CD14-positive monocyte (primary cell): Measurements from ENCODE around the gene CEBPZOS. TPM values are rescaled to one million over a fixed set of nuclear protein-coding genes. Genes with fewer than 3 reads are reported as not detected.

Source experiments
- DNase-seq, 3 donors: peaks; one replicate each; pipeline ENCODE4 v3.0.0-alpha.2; 2011 to 2022
- H2AFZ ChIP-seq: 2 replicates; pipeline ENCODE4 v1.6.0; 2012; ENCODE audit warnings: mild to moderate bottlenecking, low read depth, low read length, inconsistent platforms; ENCODE audit not compliant: insufficient read depth, poor library complexity, severe bottlenecking
- H3K27ac ChIP-seq, 2 donors: 1 replicate in 1 of 2; 2 replicates in 1 of 2; pipeline ENCODE4 v1.5.1; 2012 to 2013; ENCODE audit warnings: low read length in 2 of 2, control low read depth in 1 of 2, inconsistent platforms in 1 of 2, low read depth in 1 of 2, mild to moderate bottlenecking in 1 of 2
- H3K27me3 ChIP-seq, 2 donors: one replicate each; pipeline versions ENCODE4 v1.6.0 to v1.6.1; 2011 to 2013; ENCODE audit warnings: low read length in 2 of 2; ENCODE audit not compliant: control insufficient read depth in 2 of 2, insufficient read depth in 2 of 2
- H3K36me3 ChIP-seq, 2 donors: replicated peaks in 1 of 2; 1 replicate in 1 of 2; 2 replicates in 1 of 2; pipeline versions ENCODE4 v1.5.1 to v1.6.1; 2012 to 2013; ENCODE audit warnings: low read length in 2 of 2, control low read depth in 1 of 2, inconsistent platforms in 1 of 2, mild to moderate bottlenecking in 1 of 2; ENCODE audit not compliant: insufficient read depth in 2 of 2, control insufficient read depth in 1 of 2
- H3K4me1 ChIP-seq, 2 donors: 1 replicate in 1 of 2; 2 replicates in 1 of 2; pipeline versions ENCODE4 v1.5.1 to v1.6.1; 2012 to 2013; ENCODE audit warnings: low read length in 2 of 2, control low read depth in 1 of 2, inconsistent platforms in 1 of 2, mild to moderate bottlenecking in 1 of 2, moderate library complexity in 1 of 2; ENCODE audit not compliant: insufficient read depth in 2 of 2, control insufficient read depth in 1 of 2
- H3K4me2 ChIP-seq: replicated peaks from 2 replicates; pipeline ENCODE3; 2012; ENCODE audit warnings: low read length, moderate library complexity, mild to moderate bottlenecking; ENCODE audit not compliant: poor library complexity, severe bottlenecking; ENCODE audit errors: extremely low read depth
- H3K4me3 ChIP-seq, 3 experiments: fragments of 200-600 bp in 1 of 3; sonication (generic) in 1 of 3; replicated peaks in 1 of 3; 1 replicate in 2 of 3; 2 replicates in 1 of 3; pipeline ENCODE4 v1.5.1; 2011 to 2013; ENCODE audit warnings: low read length in 3 of 3, mild to moderate bottlenecking in 3 of 3, control low read depth in 2 of 3, low read depth in 2 of 3, inconsistent platforms in 1 of 3, moderate library complexity in 1 of 3
- H3K79me2 ChIP-seq: 2 replicates; pipeline ENCODE4 v1.6.0; 2012; ENCODE audit warnings: mild to moderate bottlenecking, control low read depth, inconsistent platforms, low read length, moderate library complexity; ENCODE audit not compliant: insufficient read depth
- H3K9ac ChIP-seq: 2 replicates; pipeline ENCODE4 v1.6.0; 2017; ENCODE audit warnings: low read length, mild to moderate bottlenecking; ENCODE audit not compliant: insufficient read depth, poor library complexity, severe bottlenecking
- H3K9me3 ChIP-seq, 2 donors: replicated peaks in 1 of 2; 1 replicate in 1 of 2; 2 replicates in 1 of 2; pipeline versions ENCODE4 v1.5.1 to v1.6.1; 2012 to 2013; ENCODE audit warnings: low read length in 2 of 2, control low read depth in 1 of 2; ENCODE audit not compliant: control insufficient read depth in 1 of 2, insufficient read depth in 1 of 2
- H4K20me1 ChIP-seq: 2 replicates; pipeline ENCODE4 v1.6.0; 2012; ENCODE audit warnings: mild to moderate bottlenecking, low read length, control low read depth, moderate library complexity; ENCODE audit not compliant: insufficient read depth
- H3K27ac Mint-ChIP-seq, 7 donors: one replicate each; pipeline ENCODE4 v1.8.0; 2020; ENCODE audit warnings: mild to moderate bottlenecking in 7 of 7, mixed read lengths in 7 of 7, moderate library complexity in 6 of 7, inconsistent platforms in 2 of 7
- H3K27me3 Mint-ChIP-seq, 3 donors: one replicate each; pipeline ENCODE4 v1.8.0; 2021 to 2022; ENCODE audit warnings: low read depth in 3 of 3, mild to moderate bottlenecking in 3 of 3, mixed read lengths in 3 of 3, moderate library complexity in 3 of 3, inconsistent platforms in 1 of 3
- H3K36me3 Mint-ChIP-seq, 2 donors: one replicate each; pipeline ENCODE4 v1.8.0; 2020; ENCODE audit warnings: mixed read lengths in 2 of 2, inconsistent platforms in 1 of 2, mild to moderate bottlenecking in 1 of 2
- H3K4me1 Mint-ChIP-seq: one replicate; pipeline ENCODE4 v1.8.0; 2020; ENCODE audit warnings: mild to moderate bottlenecking, mixed read lengths
- H3K4me3 Mint-ChIP-seq, 2 donors: one replicate each; pipeline ENCODE4 v1.8.0; 2020; ENCODE audit warnings: mild to moderate bottlenecking in 2 of 2, mixed read lengths in 2 of 2, moderate library complexity in 1 of 2
- H3K9me3 Mint-ChIP-seq, 7 donors: one replicate each; pipeline ENCODE4 v1.8.0; 2020 to 2022; ENCODE audit warnings: mixed read lengths in 7 of 7, mild to moderate bottlenecking in 6 of 7, moderate library complexity in 6 of 7, inconsistent platforms in 2 of 7
- CTCF ChIP-seq: fragments of 200-600 bp; IDR thresholded peaks from one replicate; pipeline ENCODE4 v1.8.0; 2022; ENCODE audit warnings: antibody characterized with exemption, mild to moderate bottlenecking
- WGBS: methylation state at CpG from one replicate; pipeline ENCODE4 v1.1.5; 2013; ENCODE audit warnings: missing lambda C conversion rate; ENCODE audit not compliant: insufficient coverage; 5-methylcytosine and 5-hydroxymethylcytosine counted together
- intact Hi-C, 2 donors: fragments of 100-400 bp; cut with micrococcal nuclease; formaldehyde crosslinking; loops; one replicate each; pipeline versions ENCODE4 v1.15.0 to v1.15.1; 2023
- polyA plus RNA-seq, 3 donors: library from polyadenylated mRNA; depleted of rRNA in 1 of 3; unstranded in 2 of 3; stranded (reverse) in 1 of 3; fragments of 300-500 nt in 2 of 3; fragments of >200 nt in 1 of 3; fragmentation: Illumina TruSeq in 2 of 3; gene quantifications; 1 replicate in 2 of 3; 2 replicates in 1 of 3; pipeline ENCODE4 v1.2.3, GENCODE V29; 2012 to 2021

The CEBPZOS gene
- polyA plus RNA-seq, 3 donors, result 12.6 to 19.3 (median 18.2) TPM

GRCh38 chr2:37167636-37168180 is 28.6 kb upstream of the CEBPZOS start:
- H3K36me3 Mint-ChIP-seq, result peaks cover 0 to 4% of the 10 kb centered on the region in 2 donors
- no peaks in the 10 kb centered on the region for H4K20me1 ChIP-seq
- no peak overlapping the region for H3K4me3 Mint-ChIP-seq
- H3K9me3 ChIP-seq, result peaks cover 14 to 20% of the 10 kb centered on the region in 2 donors
- H3K27ac Mint-ChIP-seq, result no peak overlapping the region
- H3K4me1 ChIP-seq, result peaks cover 0 to 5% of the 10 kb centered on the region in 2 donors
- peaks cover 3% of the 10 kb centered on the region for H3K4me1 Mint-ChIP-seq
- no peaks in the 10 kb centered on the region for H3K36me3 ChIP-seq
- H3K9me3 Mint-ChIP-seq, result peaks cover 11 to 36% (median 27%) of the 10 kb centered on the region in 7 donors
- peak overlapping the region; percentile 4 for H3K4me2 ChIP-seq
- H2AFZ ChIP-seq, result peak overlapping the region; percentile 47
- no CpG with 5 or more reads among the region's 3 CpGs for WGBS
- intact Hi-C loops, result no loop called here
- TF ChIP-seq CTCF, result no peak
- no peaks in the 10 kb centered on the region for H3K79me2 ChIP-seq
- no peaks in the 10 kb centered on the region for H3K27me3 ChIP-seq
- H3K9ac ChIP-seq, result no peak overlapping the region
- H3K27me3 Mint-ChIP-seq, result peaks cover 0 to 2% (median 0%) of the 10 kb centered on the region in 3 donors
- no peak overlapping the region for H3K27ac ChIP-seq
- H3K4me3 ChIP-seq, result no peak overlapping the region
- no peak for DNase-seq

GRCh38 chr2:37168217-37168981 is 27.9 kb upstream of the CEBPZOS start:
- Histone ChIP-seq H3K9ac (no peak overlapping the region), H3K4me3 (no peak overlapping the region), H3K36me3 (no peaks in the 10 kb centered on the region), H3K9me3 (peaks cover 14 to 17% of the 10 kb centered on the region in 2 donors), H3K79me2 (no peaks in the 10 kb centered on the region), H3K27me3 (no peaks in the 10 kb centered on the region), H3K4me1 (peaks cover 0 to 5% of the 10 kb centered on the region in 2 donors), H3K27ac (no peak overlapping the region), H4K20me1 (no peaks in the 10 kb centered on the region), H3K4me2 (peak overlapping the region; percentile 4), H2AFZ (peak overlapping the region; percentile 47)
- TF ChIP-seq CTCF, result peak; percentile 78
- peak; percentile 12 to 35 (median 22) for DNase-seq
- no peak overlapping the region for H3K27ac Mint-ChIP-seq
- intact Hi-C loops, result no loop called here
- H3K27me3 Mint-ChIP-seq, result peaks cover 0 to 2% (median 0%) of the 10 kb centered on the region in 3 donors
- no peak overlapping the region for H3K4me3 Mint-ChIP-seq
- WGBS, result no CpG with 5 or more reads among the region's 17 CpGs
- H3K9me3 Mint-ChIP-seq, result peaks cover 11 to 34% (median 25%) of the 10 kb centered on the region in 7 donors
- peaks cover 3% of the 10 kb centered on the region for H3K4me1 Mint-ChIP-seq
- H3K36me3 Mint-ChIP-seq, result peaks cover 0 to 4% of the 10 kb centered on the region in 2 donors
